GM23248 (cell line): Measurements from ENCODE around the gene DPP8.
"Not testable (repeated sequence)": the region's sequence is repeated elsewhere in the genome, so short reads cannot be mapped to it uniquely, and the experiment has no call there.

Source experiments
- EZH2 ChIP-seq: fragments of 200-600 bp; sonication (generic); IDR thresholded peaks from 2 replicates; pipeline ENCODE4 v1.6.1; 2018; ENCODE audit warnings: antibody characterized with exemption, mild to moderate bottlenecking; ENCODE audit not compliant: insufficient read depth, poor library complexity, severe bottlenecking
- EZH2phosphoT487 ChIP-seq: fragments of 200-600 bp; sonication (generic); IDR thresholded peaks from 2 replicates; pipeline ENCODE4 v1.6.1; 2018; ENCODE audit warnings: antibody characterized with exemption, moderate library complexity, mild to moderate bottlenecking, low read depth; ENCODE audit not compliant: insufficient read depth

GRCh38 chr15:65455256-65455655, 62.2 kb downstream of the DPP8 start:
- TF ChIP-seq EZH2, EZH2phosphoT487: not testable (repeated sequence)
